Fibroblast of skin of right quadriceps (primary cell): ENCODE measurements around the gene PDE4B.

ENCODE experiments used
- DNase-seq: peaks from one replicate; pipeline ENCODE4 v3.0.0-alpha.2; 2013

PDE4B gene

DNA sequence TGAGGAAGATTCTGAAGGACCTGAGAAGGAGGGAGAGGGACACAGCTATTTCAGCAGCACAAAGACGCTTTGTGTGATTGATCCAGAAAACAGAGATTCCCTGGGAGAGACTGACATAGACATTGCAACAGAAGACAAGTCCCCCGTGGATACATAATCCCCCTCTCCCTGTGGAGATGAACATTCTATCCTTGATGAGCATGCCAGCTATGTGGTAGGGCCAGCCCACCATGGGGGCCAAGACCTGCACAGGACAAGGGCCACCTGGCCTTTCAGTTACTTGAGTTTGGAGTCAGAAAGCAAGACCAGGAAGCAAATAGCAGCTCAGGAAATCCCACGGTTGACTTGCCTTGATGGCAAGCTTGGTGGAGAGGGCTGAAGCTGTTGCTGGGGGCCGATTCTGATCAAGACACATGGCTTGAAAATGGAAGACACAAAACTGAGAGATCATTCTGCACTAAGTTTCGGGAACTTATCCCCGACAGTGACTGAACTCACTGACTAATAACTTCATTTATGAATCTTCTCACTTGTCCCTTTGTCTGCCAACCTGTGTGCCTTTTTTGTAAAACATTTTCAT lies 579.9 kb downstream of the PDE4B start:
- DNase-seq = no peak

DNA sequence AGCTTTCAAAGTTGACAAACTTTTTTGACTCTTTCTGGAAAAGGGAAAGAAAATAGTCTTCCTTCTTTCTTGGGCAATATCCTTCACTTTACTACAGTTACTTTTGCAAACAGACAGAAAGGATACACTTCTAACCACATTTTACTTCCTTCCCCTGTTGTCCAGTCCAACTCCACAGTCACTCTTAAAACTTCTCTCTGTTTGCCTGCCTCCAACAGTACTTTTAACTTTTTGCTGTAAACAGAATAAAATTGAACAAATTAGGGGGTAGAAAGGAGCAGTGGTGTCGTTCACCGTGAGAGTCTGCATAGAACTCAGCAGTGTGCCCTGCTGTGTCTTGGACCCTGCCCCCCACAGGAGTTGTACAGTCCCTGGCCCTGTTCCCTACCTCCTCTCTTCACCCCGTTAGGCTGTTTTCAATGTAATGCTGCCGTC lies 580.5 kb downstream of the PDE4B start:
- DNase-seq = no peak

DNA sequence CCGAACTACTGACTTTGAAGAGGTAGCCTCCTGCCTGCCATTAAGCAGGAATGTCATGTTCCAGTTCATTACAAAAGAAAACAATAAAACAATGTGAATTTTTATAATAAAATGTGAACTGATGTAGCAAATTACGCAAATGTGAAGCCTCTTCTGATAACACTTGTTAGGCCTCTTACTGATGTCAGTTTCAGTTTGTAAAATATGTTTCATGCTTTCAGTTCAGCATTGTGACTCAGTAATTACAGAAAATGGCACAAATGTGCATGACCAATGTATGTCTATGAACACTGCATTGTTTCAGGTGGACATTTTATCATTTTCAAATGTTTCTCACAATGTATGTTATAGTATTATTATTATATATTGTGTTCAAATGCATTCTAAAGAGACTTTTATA lies 581.5 kb downstream of the PDE4B start:
- no peak for DNase-seq

- DNase-seq = peak; percentile 87
Observed at GRCh38 chr1:66374561-66375111, 581.9 kb downstream of the PDE4B start.

DNA sequence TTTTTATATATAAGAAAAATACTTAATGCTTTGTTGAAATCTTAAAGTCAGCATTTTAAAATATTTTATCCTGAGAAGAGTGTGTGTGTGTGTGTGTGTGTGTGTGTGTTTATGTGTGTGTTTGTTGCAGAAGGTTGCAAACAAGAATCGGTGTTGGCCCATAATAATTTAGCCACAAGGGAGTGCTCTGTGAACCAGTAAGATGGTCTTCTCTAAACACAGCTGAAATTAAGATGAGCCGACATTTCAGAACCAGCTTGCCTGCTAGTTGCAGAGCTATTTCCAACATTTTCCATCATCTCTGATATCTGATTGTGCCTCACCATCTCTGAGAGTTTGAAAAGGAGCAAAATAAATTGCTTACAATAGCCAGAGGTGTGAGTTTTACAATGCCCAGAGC lies 582.4 kb downstream of the PDE4B start:
- DNase-seq = no peak

- DNase-seq = no peak
Observed at GRCh38 chr1:66380452-66381212, 587.9 kb downstream of the PDE4B start.

GRCh38 chr1:66381621-66382275 lies 589.1 kb downstream of the PDE4B start:
- no peak for DNase-seq

DNA sequence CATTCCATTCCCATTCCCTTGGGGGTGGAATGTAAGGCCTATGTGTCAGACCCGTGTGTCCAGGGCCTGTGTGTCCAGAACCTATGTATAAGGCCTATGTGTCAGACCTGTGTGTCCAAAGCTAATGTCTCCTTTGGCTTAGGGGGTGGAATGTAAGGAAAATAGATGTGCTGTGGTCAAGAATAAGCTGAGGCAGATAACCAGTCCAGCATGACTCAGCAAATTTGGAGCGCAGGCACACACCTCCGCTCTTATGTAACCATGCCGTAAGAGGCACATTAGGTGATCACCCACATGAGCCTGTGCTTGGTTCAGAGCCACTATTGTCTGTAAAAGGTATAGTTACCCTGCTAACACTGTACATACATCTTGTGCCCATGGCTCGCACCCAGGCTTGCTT lies 590.5 kb downstream of the PDE4B start:
- no peak for DNase-seq

DNA sequence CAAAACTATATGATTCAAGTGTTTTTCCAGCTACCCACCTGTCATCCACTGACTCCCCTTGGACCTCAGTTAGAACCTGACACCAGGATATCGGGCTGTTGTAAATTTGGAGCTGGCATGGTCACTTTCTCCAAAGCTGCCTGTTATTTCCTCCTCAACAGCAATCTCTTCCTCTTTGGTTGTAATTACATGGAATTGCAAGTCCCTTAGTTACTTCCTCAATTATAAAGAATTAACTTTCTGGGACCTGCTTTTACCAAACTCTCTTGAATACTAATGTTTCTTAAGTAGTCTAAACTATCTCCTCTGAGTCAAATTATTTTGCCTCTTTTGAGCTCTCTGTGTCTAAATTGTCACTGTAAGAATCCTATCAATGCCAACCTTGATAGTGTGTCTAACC lies 590.9 kb downstream of the PDE4B start:
- DNase-seq = no peak

GRCh38 chr1:66384258-66384921 lies 591.7 kb downstream of the PDE4B start:
- DNase-seq = no peak

DNA sequence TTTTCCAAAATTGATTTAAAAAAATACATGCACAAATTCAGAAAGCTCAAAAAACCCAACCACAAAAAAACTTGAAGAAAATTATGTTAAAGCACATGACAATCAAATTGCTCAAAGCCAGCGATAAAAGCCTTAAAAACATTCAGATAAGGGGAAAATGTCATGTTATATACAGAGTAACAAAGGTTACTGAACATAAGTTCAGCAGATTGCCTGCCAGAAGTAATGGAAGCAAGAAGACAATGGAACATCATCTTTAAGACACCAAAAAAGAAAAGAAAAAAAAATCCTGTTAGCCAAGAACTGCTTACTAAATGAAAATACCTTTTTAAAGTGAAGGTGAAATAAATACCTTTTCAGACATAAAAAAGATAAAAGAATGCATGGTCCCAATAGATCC lies 594.0 kb downstream of the PDE4B start:
- no peak for DNase-seq

- no peak for DNase-seq
Observed at GRCh38 chr1:66388913-66389312, 596.2 kb downstream of the PDE4B start.

DNA sequence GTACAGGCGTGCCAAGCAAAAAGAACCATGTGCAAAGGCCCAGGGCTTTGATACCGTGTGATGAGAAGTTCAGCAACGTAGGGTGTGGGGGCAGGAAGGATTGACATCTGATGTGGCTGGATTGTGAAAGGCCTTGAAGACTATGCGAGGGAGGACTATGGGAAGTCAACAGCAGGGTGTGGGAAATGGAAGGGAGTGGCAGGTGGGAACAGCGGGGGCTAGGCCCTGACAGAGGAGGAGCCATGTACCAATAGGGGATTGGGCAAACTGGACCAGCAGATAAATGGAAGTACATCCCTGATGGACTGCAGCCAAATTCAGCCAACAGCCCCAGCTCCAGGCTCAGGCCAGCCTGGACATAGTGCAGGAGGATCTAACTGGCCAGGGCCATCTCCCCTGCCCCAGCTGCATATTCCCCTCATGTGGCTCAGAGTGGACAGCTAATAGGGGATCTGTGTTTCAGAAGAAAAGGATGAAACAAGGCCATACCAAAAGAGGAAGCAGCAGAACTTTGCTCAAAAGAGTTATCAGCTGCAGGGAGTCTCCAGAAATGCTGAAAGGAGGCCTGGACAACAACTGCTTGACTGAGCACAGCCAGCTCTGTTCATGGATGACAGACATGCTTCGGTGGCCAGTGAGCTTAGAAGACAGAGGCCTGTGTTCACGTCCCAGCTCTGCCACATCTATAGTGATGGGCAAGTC lies 601.0 kb downstream of the PDE4B start:
- no peak for DNase-seq

DNA sequence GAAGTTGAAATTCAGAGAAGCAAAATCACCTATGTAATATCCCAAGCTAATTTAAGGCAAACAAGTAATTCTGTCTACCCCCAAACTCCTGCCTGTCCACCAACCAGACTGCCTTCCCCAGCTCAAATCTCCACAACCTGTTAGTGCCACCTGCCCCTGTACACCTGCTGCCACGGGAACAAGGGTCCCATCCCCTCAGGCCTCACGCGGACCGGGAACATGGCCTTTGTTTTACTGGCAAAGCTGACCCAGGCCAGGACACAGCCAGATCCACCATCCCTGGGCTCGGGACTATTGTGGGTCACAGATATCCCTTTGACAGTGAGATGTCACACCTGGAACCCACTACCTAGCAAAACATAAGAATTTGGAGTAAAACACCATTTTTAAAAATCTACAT lies 601.9 kb downstream of the PDE4B start:
- no peak for DNase-seq

DNA sequence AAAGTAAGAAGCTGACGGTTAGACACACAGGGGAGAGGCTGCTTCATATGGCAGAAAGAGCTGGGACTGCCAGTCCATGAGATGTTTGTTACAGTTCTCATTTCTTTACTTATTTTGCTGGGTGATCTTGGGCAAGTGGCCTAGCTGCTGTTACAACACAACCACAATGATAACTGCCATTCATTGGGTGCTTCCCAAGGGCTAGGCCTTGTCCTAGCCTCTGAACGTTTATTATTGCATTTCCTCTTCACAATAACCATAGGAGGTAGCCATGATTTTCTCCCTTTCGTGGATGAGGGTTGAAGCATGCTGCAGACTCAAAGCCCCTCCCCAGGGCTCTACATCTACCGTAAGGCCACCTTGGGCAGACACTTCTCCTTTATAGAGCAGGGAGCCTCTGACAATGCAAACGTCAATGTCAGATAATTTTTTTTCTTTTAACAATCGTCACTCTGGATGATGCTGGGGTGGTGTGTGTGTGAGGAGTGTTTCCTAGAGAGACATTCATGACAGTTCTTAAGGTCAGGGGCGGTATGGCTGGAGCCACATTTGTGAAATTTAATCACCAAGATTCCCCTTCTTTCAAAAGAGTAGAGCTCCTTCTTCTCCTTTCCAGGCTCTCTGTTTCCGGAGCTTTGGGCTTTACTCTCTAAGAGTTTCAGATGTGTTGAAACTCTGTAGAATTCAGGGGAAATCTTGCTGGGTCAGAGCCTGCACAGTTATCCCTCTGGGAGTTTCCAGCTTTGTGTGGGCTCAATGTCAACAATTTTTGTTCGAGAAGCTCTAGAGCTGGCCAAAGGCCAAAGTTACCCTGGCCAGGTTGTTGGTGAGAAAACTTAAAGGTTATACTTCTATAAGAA lies 602.7 kb downstream of the PDE4B start:
- DNase-seq = no peak

DNA sequence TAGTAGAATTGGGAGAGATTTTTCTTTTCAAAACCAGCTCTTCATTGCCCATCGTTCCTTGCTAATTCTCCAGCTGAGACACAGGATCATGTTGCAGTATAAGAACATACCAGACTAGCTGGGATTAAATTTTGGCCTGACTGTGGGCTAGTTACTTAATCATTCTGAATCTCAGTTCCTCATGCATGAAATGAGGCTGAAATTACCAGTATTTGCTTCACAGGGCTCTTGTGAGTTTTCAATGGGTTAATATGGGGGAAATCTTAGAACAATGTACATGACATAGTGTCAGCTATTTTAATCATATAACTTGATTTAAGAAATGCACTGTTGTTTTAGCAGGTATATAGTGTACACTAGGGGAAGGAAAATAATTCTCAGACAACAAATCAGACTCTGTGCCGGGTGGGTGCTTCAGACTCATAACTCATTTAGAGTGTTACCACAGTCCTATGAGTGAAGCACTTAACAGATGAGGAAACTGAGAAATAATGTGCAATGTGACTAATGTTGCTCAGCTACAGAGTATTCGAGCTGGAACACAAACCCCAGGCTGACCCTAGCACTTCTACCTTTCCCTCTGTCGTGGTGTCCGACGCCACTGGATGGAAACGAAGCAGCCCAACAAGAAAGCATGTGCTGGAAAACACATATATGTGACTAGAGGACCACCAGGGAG lies 603.7 kb downstream of the PDE4B start:
- no peak for DNase-seq

- no peak for DNase-seq
Observed at GRCh38 chr1:66397192-66397591, 604.5 kb downstream of the PDE4B start.

DNA sequence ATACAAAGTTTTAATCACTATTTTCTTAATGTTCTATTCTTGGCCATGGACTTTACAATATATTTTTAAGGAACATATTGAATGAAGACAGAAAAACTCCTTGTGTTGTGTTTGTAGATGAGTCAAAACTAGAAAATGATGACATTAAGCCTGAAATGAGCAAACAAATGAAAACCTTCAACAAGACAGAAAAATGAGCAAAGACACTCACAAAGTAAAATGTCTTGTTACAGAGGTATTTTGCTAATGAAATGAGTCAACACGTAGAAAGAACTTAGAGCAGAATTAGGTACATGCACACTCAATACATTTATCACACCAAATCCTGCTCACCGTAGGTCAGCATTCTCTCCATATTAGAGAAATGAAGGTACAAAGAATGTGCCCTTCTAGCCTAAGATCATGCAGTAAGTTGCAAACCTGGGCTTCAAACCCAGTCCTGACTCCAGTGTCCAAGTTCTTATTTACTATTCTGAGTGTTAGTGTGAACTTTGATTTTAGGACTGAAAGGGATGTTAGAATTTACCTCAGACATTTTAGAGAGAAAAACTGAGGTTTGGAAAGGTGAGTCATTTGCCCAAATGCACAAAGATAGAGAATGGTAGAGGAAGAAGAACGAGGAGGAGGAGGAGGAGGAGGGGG lies 607.3 kb downstream of the PDE4B start:
- DNase-seq = peak; percentile 47

GRCh38 chr1:66400660-66401059 lies 608.0 kb downstream of the PDE4B start:
- DNase-seq = no peak

DNA sequence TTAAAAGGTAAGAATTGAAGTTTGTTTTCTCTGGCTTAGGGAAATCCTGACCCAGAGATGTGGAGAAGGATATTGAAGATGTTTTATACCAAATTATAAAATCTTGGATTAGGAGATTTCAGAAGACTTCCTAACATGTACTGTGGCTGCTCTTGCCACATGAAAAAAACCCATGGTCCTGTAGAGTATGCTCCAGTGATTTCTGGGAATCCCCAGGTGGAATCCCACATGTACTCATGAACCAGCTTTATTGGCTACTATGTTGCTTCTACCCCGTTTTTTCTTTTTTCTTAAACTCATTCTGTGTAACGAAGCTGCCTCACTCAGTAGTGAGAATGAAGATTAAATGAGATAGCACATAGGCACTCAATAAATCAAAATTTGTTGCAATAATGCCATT lies 608.5 kb downstream of the PDE4B start:
- no peak for DNase-seq

DNA sequence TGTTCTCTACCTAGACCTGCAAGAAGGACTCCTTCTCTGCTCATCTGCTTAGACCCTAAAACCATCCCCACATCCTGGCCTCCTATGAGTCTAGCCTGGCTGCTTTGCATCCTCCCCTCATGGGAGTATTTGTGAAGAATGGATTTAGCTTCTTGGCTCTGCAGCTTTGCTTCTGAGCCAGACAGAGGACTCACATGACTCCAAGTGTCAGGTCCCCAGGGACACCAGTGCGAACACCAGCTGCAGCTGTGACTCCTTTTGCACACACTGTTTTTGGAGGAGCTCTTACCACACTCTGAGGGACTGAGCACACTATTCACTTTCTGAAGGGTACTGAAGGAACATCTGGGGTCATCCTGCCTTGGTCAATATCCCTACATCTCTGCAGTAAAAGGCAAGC lies 609.5 kb downstream of the PDE4B start:
- peak; percentile 64 for DNase-seq
